Muscle layer of duodenum (tissue), 2 donors: ENCODE results near the gene PYROXD2.
A peak's percentile ranks its signal among the peaks of the same experiment; 100 is the strongest.

Experiments
- H3K27ac ChIP-seq: one replicate; pipeline ENCODE4 v1.7.0; 2013; ENCODE audit warnings: mild to moderate bottlenecking, low read length
- H3K27me3 ChIP-seq: one replicate; pipeline ENCODE4 v1.7.0; 2013; ENCODE audit warnings: low read depth, mild to moderate bottlenecking, control low read depth, low read length
- H3K36me3 ChIP-seq, 2 donors: one replicate each; pipeline ENCODE4 v1.7.0; 2013; ENCODE audit warnings: low read length in 2 of 2, control low read depth in 1 of 2, mild to moderate bottlenecking in 1 of 2; ENCODE audit not compliant: insufficient read depth in 2 of 2, control insufficient read depth in 1 of 2
- H3K4me1 ChIP-seq, 2 donors: one replicate each; pipeline ENCODE4 v1.7.0; 2013; ENCODE audit warnings: low read length in 2 of 2, mild to moderate bottlenecking in 2 of 2, control low read depth in 1 of 2, moderate library complexity in 1 of 2; ENCODE audit not compliant: insufficient read depth in 2 of 2, control insufficient read depth in 1 of 2
- H3K4me3 ChIP-seq, 2 donors: one replicate each; pipeline ENCODE4 v1.7.0; 2013; ENCODE audit warnings: low read length in 2 of 2, low read depth in 1 of 2, mild to moderate bottlenecking in 1 of 2
- H3K9me3 ChIP-seq, 2 donors: one replicate each; pipeline ENCODE4 v1.7.0; 2013; ENCODE audit warnings: low read length in 2 of 2, control low read depth in 1 of 2, mild to moderate bottlenecking in 1 of 2; ENCODE audit not compliant: control insufficient read depth in 1 of 2
- donor health status: healthy.

Gene PYROXD2

GRCh38 chr10:98414932-98415730 lies at the start of gene PYROXD2:
Gene PYROXD2 (minus strand): TSS chr10:98415182. CDS start chr10:98415135, 47 bp downstream.
- no peaks in the 10 kb centered on the region for H3K27me3 ChIP-seq
- peaks cover 22 to 37% of the 10 kb centered on the region in 2 donors for H3K36me3 ChIP-seq
- H3K9me3 ChIP-seq = no peaks in the 10 kb centered on the region
- peaks cover 8 to 31% of the 10 kb centered on the region in 2 donors for H3K4me1 ChIP-seq
- H3K27ac ChIP-seq = peak within 1 kb of the TSS; percentile 45
- peak within 1 kb of the TSS; percentile 67 to 81 for H3K4me3 ChIP-seq

- no peak overlapping the region for H3K27ac ChIP-seq
- peaks cover 0 to 4% of the 10 kb centered on the region in 2 donors for H3K4me1 ChIP-seq
Measured at GRCh38 chr10:98463976-98464754, 49.2 kb upstream of the PYROXD2 start.

GRCh38 chr10:98463016-98463415 lies 48.0 kb upstream of the PYROXD2 start:
- Histone ChIP-seq H3K36me3 (no peaks in the 10 kb centered on the region), H3K27me3 (no peaks in the 10 kb centered on the region), H3K4me1 (peaks cover 0 to 4% of the 10 kb centered on the region in 2 donors), H3K4me3 (no peak overlapping the region), H3K27ac (no peak overlapping the region), H3K9me3 (no peaks in the 10 kb centered on the region)

More at GRCh38 chr10:98463976-98464754, 49.2 kb upstream of the PYROXD2 start:
- H3K36me3 ChIP-seq = no peaks in the 10 kb centered on the region
- H3K4me3 ChIP-seq = no peak overlapping the region
- no peaks in the 10 kb centered on the region for H3K9me3 ChIP-seq
- H3K27me3 ChIP-seq = no peaks in the 10 kb centered on the region

- Histone ChIP-seq H3K27ac (peak overlapping the region; percentile 17), H3K9me3 (no peaks in the 10 kb centered on the region), H3K36me3 (no peaks in the 10 kb centered on the region), H3K4me3 (no peak overlapping the region), H3K4me1 (no peaks in the 10 kb centered on the region), H3K27me3 (no peaks in the 10 kb centered on the region)
Measured at GRCh38 chr10:98461500-98461842, 46.5 kb upstream of the PYROXD2 start.

GRCh38 chr10:98460837-98461499 lies 46.0 kb upstream of the PYROXD2 start:
- Histone ChIP-seq H3K27me3 (no peaks in the 10 kb centered on the region), H3K4me1 (no peaks in the 10 kb centered on the region), H3K27ac (peak overlapping the region; percentile 17), H3K36me3 (no peaks in the 10 kb centered on the region), H3K4me3 (no peak overlapping the region), H3K9me3 (no peaks in the 10 kb centered on the region)

- Histone ChIP-seq H3K4me1 (no peaks in the 10 kb centered on the region), H3K27me3 (no peaks in the 10 kb centered on the region), H3K9me3 (no peaks in the 10 kb centered on the region), H3K36me3 (no peaks in the 10 kb centered on the region), H3K4me3 (no peak overlapping the region), H3K27ac (no peak overlapping the region)
Measured at GRCh38 chr10:98458809-98459784, 44.1 kb upstream of the PYROXD2 start.

GRCh38 chr10:98457721-98458120 lies 42.7 kb upstream of the PYROXD2 start:
- Histone ChIP-seq H3K4me1 (no peaks in the 10 kb centered on the region), H3K27ac (no peak overlapping the region), H3K36me3 (no peaks in the 10 kb centered on the region), H3K9me3 (no peaks in the 10 kb centered on the region), H3K4me3 (no peak overlapping the region), H3K27me3 (no peaks in the 10 kb centered on the region)

- H3K9me3 ChIP-seq = no peaks in the 10 kb centered on the region
- H3K4me1 ChIP-seq = no peaks in the 10 kb centered on the region
- H3K27me3 ChIP-seq = no peaks in the 10 kb centered on the region
- H3K4me3 ChIP-seq = no peak overlapping the region
- H3K27ac ChIP-seq = no peak overlapping the region
- H3K36me3 ChIP-seq = no peaks in the 10 kb centered on the region
Measured at GRCh38 chr10:98456686-98457482, 41.9 kb upstream of the PYROXD2 start.

GRCh38 chr10:98456043-98456570 lies 41.1 kb upstream of the PYROXD2 start:
- Histone ChIP-seq H3K27me3 (no peaks in the 10 kb centered on the region), H3K27ac (no peak overlapping the region), H3K4me3 (no peak overlapping the region), H3K36me3 (no peaks in the 10 kb centered on the region), H3K9me3 (no peaks in the 10 kb centered on the region), H3K4me1 (no peaks in the 10 kb centered on the region)

- Histone ChIP-seq H3K36me3 (no peaks in the 10 kb centered on the region), H3K4me1 (no peaks in the 10 kb centered on the region), H3K27me3 (no peaks in the 10 kb centered on the region), H3K9me3 (no peaks in the 10 kb centered on the region), H3K4me3 (no peak overlapping the region), H3K27ac (no peak overlapping the region)
Measured at GRCh38 chr10:98453729-98454128, 38.7 kb upstream of the PYROXD2 start.
